ENCODE results near the gene ZBTB17. TPM values are rescaled to one million over a fixed set of nuclear protein-coding genes. Genes with fewer than 3 reads are reported as not detected.

The ZBTB17 gene
- total RNA-seq, 1 donor from 2014 or later = 19.5 TPM

- no peaks in the 10 kb centered on the region for H3K36me3 ChIP-seq
- H3K4me3 ChIP-seq = no peak overlapping the region
- peaks cover 39% of the 10 kb centered on the region for H3K4me1 Mint-ChIP-seq
- peaks cover 47% of the 10 kb centered on the region for H4K20me1 ChIP-seq (ENCODE audit: low read depth)
- no peaks in the 10 kb centered on the region for H3K9me3 Mint-ChIP-seq
- DNase-seq (ENCODE audit: low spot score) = no peak
- no peak overlapping the region for H3K9ac ChIP-seq
- peaks cover 7% of the 10 kb centered on the region for H3K4me1 ChIP-seq
- no peaks in the 10 kb centered on the region for H3K79me2 ChIP-seq (ENCODE audit: low read depth)
- H3K36me3 Mint-ChIP-seq = peaks cover 12% of the 10 kb centered on the region
- no peak overlapping the region for H3K4me3 Mint-ChIP-seq
- H3K27me3 ChIP-seq = no peaks in the 10 kb centered on the region
- H3K9me3 ChIP-seq (ENCODE audit: low read depth) = no peaks in the 10 kb centered on the region
- no peak overlapping the region for H2AFZ ChIP-seq (replicated peaks)
- TF ChIP-seq EZH2phosphoT487 (IDR thresholded peaks at IDR 0.05) (no peak), EZH2 (IDR thresholded peaks at IDR 0.05) (no peak), CTCF (IDR thresholded peaks at IDR 0.05) (no peak)
- no peak overlapping the region for H3K27ac ChIP-seq
- no peak overlapping the region for H3K27ac Mint-ChIP-seq
- H3F3A ChIP-seq (ENCODE audit: low read depth) = no peaks in the 10 kb centered on the region
- peaks cover 6% of the 10 kb centered on the region for H3K27me3 Mint-ChIP-seq (ENCODE audit: insufficient read depth, low read depth)
- H3K4me2 ChIP-seq = no peak overlapping the region
These were observed 29.1 kb downstream of the ZBTB17 start for GRCh38 chr1:15946571-15947381.

- Histone ChIP-seq H3F3A (ENCODE audit: low read depth) (no peaks in the 10 kb centered on the region), H3K4me2 (no peak overlapping the region), H3K9ac (no peak overlapping the region), H3K79me2 (ENCODE audit: low read depth) (no peaks in the 10 kb centered on the region), H3K9me3 (ENCODE audit: low read depth) (no peaks in the 10 kb centered on the region), H2AFZ (replicated peaks) (no peak overlapping the region), H3K4me1 (no peaks in the 10 kb centered on the region), H3K27ac (no peak overlapping the region), H3K36me3 (no peaks in the 10 kb centered on the region), H3K4me3 (no peak overlapping the region), H3K27me3 (no peaks in the 10 kb centered on the region), H4K20me1 (ENCODE audit: low read depth) (peaks cover 43% of the 10 kb centered on the region)
- Mint-ChIP-seq H3K27ac (no peak overlapping the region), H3K4me1 (peaks cover 32% of the 10 kb centered on the region), H3K9me3 (no peaks in the 10 kb centered on the region), H3K27me3 (ENCODE audit: insufficient read depth, low read depth) (peaks cover 6% of the 10 kb centered on the region), H3K4me3 (no peak overlapping the region), H3K36me3 (peaks cover 12% of the 10 kb centered on the region)
- DNase-seq (ENCODE audit: low spot score) = no peak
- TF ChIP-seq EZH2phosphoT487 (IDR thresholded peaks at IDR 0.05) (no peak), CTCF (IDR thresholded peaks at IDR 0.05) (no peak)
These were observed 30.0 kb downstream of the ZBTB17 start for GRCh38 chr1:15945832-15946448.

- Histone ChIP-seq H3K9me3 (ENCODE audit: low read depth) (no peaks in the 10 kb centered on the region), H3K27ac (no peak overlapping the region), H3K4me3 (no peak overlapping the region), H3F3A (ENCODE audit: low read depth) (no peaks in the 10 kb centered on the region), H3K4me1 (no peaks in the 10 kb centered on the region), H3K27me3 (no peaks in the 10 kb centered on the region), H2AFZ (replicated peaks) (no peak overlapping the region), H3K79me2 (ENCODE audit: low read depth) (no peaks in the 10 kb centered on the region), H4K20me1 (ENCODE audit: low read depth) (peaks cover 36% of the 10 kb centered on the region), H3K4me2 (no peak overlapping the region), H3K9ac (no peak overlapping the region), H3K36me3 (no peaks in the 10 kb centered on the region)
- no peak for DNase-seq (ENCODE audit: low spot score)
- Mint-ChIP-seq H3K27ac (no peak overlapping the region), H3K27me3 (ENCODE audit: insufficient read depth, low read depth) (peaks cover 6% of the 10 kb centered on the region), H3K4me1 (peaks cover 25% of the 10 kb centered on the region), H3K36me3 (peaks cover 15% of the 10 kb centered on the region), H3K4me3 (no peak overlapping the region), H3K9me3 (no peaks in the 10 kb centered on the region)
- TF ChIP-seq EZH2 (IDR thresholded peaks at IDR 0.05) = no peak
- no peak for TF ChIP-seq CTCF (IDR thresholded peaks at IDR 0.05)
- TF ChIP-seq EZH2phosphoT487 (IDR thresholded peaks at IDR 0.05) = no peak
These were observed 30.7 kb downstream of the ZBTB17 start for GRCh38 chr1:15945011-15945831.

Data from neural progenitor cell (in vitro differentiated cells).